Bone marrow (tissue), 2 donors: ENCODE results near the gene ZNF280B.
"Not testable (repeated sequence)": the region's sequence is repeated elsewhere in the genome, so short reads cannot be mapped to it uniquely, and the experiment has no call there.

ENCODE experiments used
- DNase-seq, 2 donors: peaks; one replicate each; lab custom pipeline; 2025; lab: John Stamatoyannopoulos, UW

Gene ZNF280B

GRCh38 chr22:22507743-22508273 is 734 bp downstream of the ZNF280B start:
- DNase-seq = no peak

- no peak for DNase-seq
Measured at GRCh38 chr22:22506736-22507135, 1.8 kb downstream of the ZNF280B start.

GRCh38 chr22:22498267-22498666 is 10.3 kb downstream of the ZNF280B start:
- no peak for DNase-seq

GRCh38 chr22:22491589-22491988 is 17.0 kb downstream of the ZNF280B start:
- DNase-seq = not testable (repeated sequence)

- no peak for DNase-seq
Measured at GRCh38 chr22:22488736-22489135, 19.8 kb downstream of the ZNF280B start.

- DNase-seq = no peak
Measured at GRCh38 chr22:22487869-22488597, 20.5 kb downstream of the ZNF280B start.

- no peak for DNase-seq
Measured at GRCh38 chr22:22487059-22487458, 21.5 kb downstream of the ZNF280B start.

- no peak for DNase-seq
Measured at GRCh38 chr22:22486132-22486899, 22.2 kb downstream of the ZNF280B start.

GRCh38 chr22:22485524-22485923 is 23.0 kb downstream of the ZNF280B start:
- no peak for DNase-seq

- DNase-seq = no peak
Measured at GRCh38 chr22:22484023-22484422, 24.5 kb downstream of the ZNF280B start.

GRCh38 chr22:22480940-22481339 is 27.6 kb downstream of the ZNF280B start:
- DNase-seq = no peak

- no peak for DNase-seq
Measured at GRCh38 chr22:22479999-22480532, 28.5 kb downstream of the ZNF280B start.

- no peak for DNase-seq
Measured at GRCh38 chr22:22479116-22479515, 29.4 kb downstream of the ZNF280B start.

- no peak for DNase-seq
Measured at GRCh38 chr22:22478470-22478869, 30.1 kb downstream of the ZNF280B start.

GRCh38 chr22:22474733-22475132 is 33.8 kb downstream of the ZNF280B start:
- no peak for DNase-seq

GRCh38 chr22:22471104-22471503 is 37.4 kb downstream of the ZNF280B start:
- DNase-seq = not testable (repeated sequence)

- DNase-seq = no peak
Measured at GRCh38 chr22:22469527-22469926, 39.0 kb downstream of the ZNF280B start.

GRCh38 chr22:22468794-22469469 is 39.6 kb downstream of the ZNF280B start:
- DNase-seq = not testable (repeated sequence)

GRCh38 chr22:22467112-22467511 is 41.4 kb downstream of the ZNF280B start:
- DNase-seq = no peak

GRCh38 chr22:22465782-22466181 is 42.8 kb downstream of the ZNF280B start:
- DNase-seq = no peak

- no peak for DNase-seq
Measured at GRCh38 chr22:22465094-22465602, 43.4 kb downstream of the ZNF280B start.

- DNase-seq = no peak
Measured at GRCh38 chr22:22464541-22465054, 43.9 kb downstream of the ZNF280B start.
